ENCODE measurements around the gene PEX26.
"Not testable (repeated sequence)": the region's sequence is repeated elsewhere in the genome, so short reads cannot be mapped to it uniquely, and the experiment has no call there.

- TF ChIP-seq CTCF (IDR thresholded peaks at IDR 0.05); EZH2 (IDR thresholded peaks at IDR 0.05; ENCODE audit: borderline replicate concordance, insufficient read depth, low read depth, low read length, poor library complexity, severe bottlenecking): not testable (repeated sequence)
These were observed 28.2 kb downstream of the PEX26 start for GRCh38 chr22:18105981-18106380.

Data from B cell (primary cell).